HG02970 (cell line): ENCODE measurements around the gene TPRX1.

Source experiments
- ATAC-seq: cut with Tn5 transposase; IDR thresholded peaks from one replicate; pipeline ENCODE4 v1.9.1; 2021; ENCODE audit warnings: mild to moderate bottlenecking, moderate library complexity, moderate number of reproducible peaks; ENCODE audit not compliant: unreplicated experiment, low FRiP score

Gene TPRX1

DNA sequence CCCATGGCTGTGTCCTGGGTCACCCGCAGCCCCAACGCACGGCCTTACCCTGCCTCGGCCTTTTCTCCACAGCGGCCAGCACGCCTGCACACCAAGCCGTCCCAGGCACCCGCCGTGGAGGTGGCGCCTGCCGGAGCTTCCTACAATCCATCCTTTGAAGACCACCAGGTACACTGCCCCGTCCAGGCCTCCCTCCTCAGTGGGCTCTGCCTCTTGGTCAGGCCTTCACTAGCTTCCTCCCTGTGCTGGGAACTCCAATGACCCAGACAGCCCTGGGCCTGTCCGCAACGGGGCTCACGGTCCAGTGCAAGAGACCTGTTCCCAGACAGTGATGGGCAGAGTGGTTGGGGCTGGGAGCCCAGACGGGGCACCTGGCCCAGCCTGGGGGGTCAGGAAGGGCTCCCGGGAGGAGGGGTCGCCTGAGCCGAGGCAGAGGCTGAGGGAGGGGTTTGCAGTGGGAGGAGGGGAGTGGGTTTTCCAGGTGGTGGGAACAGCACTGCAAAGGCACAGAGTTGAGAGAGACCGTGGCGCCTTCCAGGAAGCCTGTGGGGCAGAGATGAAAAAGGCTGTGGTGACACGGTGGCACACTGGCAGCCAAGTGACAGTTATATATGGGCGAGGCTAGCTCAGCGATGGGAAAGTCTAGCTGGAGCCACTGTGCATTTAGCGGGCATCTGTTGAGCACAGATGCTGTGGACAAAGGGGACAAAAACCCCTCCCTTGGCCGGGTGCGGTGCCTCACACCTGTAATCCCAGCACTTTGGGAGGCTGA is 51.7 kb downstream of the TPRX1 start:
- no peak for ATAC-seq
